RPMI7951 (cell line): ENCODE data around the gene HBZ. TPM values are rescaled to one million over a fixed set of nuclear protein-coding genes. Genes with fewer than 3 reads are reported as not detected.
"Not testable (repeated sequence)": the region's sequence is repeated elsewhere in the genome, so short reads cannot be mapped to it uniquely, and the experiment has no call there.

Experiments
- DNase-seq: peaks from one replicate; pipeline ENCODE4 v3.0.0-alpha.2; 2012; ENCODE audit warnings: low read depth
- total RNA-seq: library from RNA; depleted of rRNA; stranded (reverse); fragments of >200 nt; shearing (Covaris generic); gene quantifications from 2 replicates; pipeline ENCODE4 v1.2.3, GENCODE V29; 2014

HBZ gene
- total RNA-seq, 1 experiment from 2014 or later, result not detected

- no peak for DNase-seq
Measured at GRCh38 chr16:164827-165538, 12.5 kb downstream of the HBZ start.

GRCh38 chr16:165539-166374 lies 13.3 kb downstream of the HBZ start, which contains the start of gene HBM:
HBM (plus strand) TSS chr16:165978; CDS start chr16:165998, 20 bp downstream.
- no peak for DNase-seq

- no peak for DNase-seq
Measured at GRCh38 chr16:166375-167121, 14.1 kb downstream of the HBZ start.

GRCh38 chr16:167122-167690 lies 14.8 kb downstream of the HBZ start:
- no peak for DNase-seq

- DNase-seq, result no peak
Measured at GRCh38 chr16:168424-168823, 16.0 kb downstream of the HBZ start.

GRCh38 chr16:169014-169413 lies 16.6 kb downstream of the HBZ start:
- DNase-seq, result no peak

- DNase-seq, result peak; percentile 15
Measured at GRCh38 chr16:170088-170507, 17.7 kb downstream of the HBZ start.

- DNase-seq, result no peak
Measured at GRCh38 chr16:170788-171187, 18.3 kb downstream of the HBZ start.

GRCh38 chr16:172374-172941 lies 20.0 kb downstream of the HBZ start, which contains the start of gene HBA2:
HBA2 (plus strand) TSS chr16:172876; CDS start chr16:172913, 37 bp downstream.
- DNase-seq, result not testable (repeated sequence)

GRCh38 chr16:173211-173854 lies 20.9 kb downstream of the HBZ start:
- not testable (repeated sequence) for DNase-seq

GRCh38 chr16:173928-174769 lies 21.7 kb downstream of the HBZ start:
- DNase-seq, result not testable (repeated sequence)

- DNase-seq, result no peak
Measured at GRCh38 chr16:175011-175949, 22.8 kb downstream of the HBZ start.

GRCh38 chr16:176006-176405 lies 23.6 kb downstream of the HBZ start:
- not testable (repeated sequence) for DNase-seq

GRCh38 chr16:176477-177382 lies 24.3 kb downstream of the HBZ start, which contains the start of gene HBA1:
HBA1 (plus strand) TSS chr16:176680; CDS start chr16:176717, 37 bp downstream.
- DNase-seq, result not testable (repeated sequence)

GRCh38 chr16:177394-177822 lies 25.0 kb downstream of the HBZ start:
- DNase-seq, result peak; percentile 34

GRCh38 chr16:177981-178667 lies 25.7 kb downstream of the HBZ start:
- DNase-seq, result no peak

GRCh38 chr16:178668-179015 lies 26.2 kb downstream of the HBZ start:
- DNase-seq, result no peak
